Upper lobe of left lung (tissue), 4 donors: ENCODE results near the gene KCNJ5.

Experiments
- EP300 ChIP-seq, 4 donors: sonication (generic); formaldehyde crosslinking; IDR thresholded peaks; one replicate each; pipeline ENCODE4 v1.5.1; 2017; ENCODE audit warnings: antibody characterized with exemption in 4 of 4, control low read depth in 2 of 4
- POLR2AphosphoS5 ChIP-seq, 2 donors: sonication (generic); formaldehyde crosslinking; IDR thresholded peaks; one replicate each; pipeline ENCODE4 v1.5.1; 2017; ENCODE audit warnings: antibody characterized with exemption in 2 of 2
- TF ChIP-seq, protein P1 (sequence below), 6 experiments: fragments of 450-650 bp in 4 of 6; fragments of 200-600 bp in 2 of 6; sonication (generic) in 2 of 6; IDR thresholded peaks; one replicate each; pipeline ENCODE4 v1.5.1; 2016 to 2019; ENCODE audit warnings: antibody characterized with exemption in 6 of 6

DNA sequence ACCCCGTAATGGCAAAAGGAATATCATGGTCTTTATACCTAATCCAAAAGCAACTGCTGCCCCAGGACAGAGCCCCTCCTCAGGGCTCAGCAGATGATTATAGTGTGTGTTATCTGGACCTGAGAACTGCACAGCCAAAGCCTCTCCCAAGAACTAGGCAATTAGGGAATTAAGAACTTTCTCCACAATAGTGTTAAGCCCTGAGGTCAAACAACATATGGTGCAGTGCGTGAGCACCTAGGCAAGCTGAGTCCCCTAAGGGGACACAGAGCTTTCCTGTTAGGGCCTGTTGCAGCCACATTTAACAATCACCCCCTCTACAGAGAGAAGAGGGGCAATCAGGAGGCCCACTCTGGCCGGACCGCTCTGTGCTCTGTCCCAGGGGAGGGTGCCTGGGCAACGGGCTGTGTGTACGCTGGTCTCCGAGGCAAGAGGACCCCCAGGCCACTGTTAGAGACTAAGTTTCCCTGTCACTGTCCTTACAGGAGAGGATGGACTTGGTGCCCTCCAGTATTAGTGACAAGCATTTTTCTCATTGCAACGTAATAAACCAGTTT is 1.4 kb upstream of the KCNJ5 start:
- TF ChIP-seq, protein P1, sequence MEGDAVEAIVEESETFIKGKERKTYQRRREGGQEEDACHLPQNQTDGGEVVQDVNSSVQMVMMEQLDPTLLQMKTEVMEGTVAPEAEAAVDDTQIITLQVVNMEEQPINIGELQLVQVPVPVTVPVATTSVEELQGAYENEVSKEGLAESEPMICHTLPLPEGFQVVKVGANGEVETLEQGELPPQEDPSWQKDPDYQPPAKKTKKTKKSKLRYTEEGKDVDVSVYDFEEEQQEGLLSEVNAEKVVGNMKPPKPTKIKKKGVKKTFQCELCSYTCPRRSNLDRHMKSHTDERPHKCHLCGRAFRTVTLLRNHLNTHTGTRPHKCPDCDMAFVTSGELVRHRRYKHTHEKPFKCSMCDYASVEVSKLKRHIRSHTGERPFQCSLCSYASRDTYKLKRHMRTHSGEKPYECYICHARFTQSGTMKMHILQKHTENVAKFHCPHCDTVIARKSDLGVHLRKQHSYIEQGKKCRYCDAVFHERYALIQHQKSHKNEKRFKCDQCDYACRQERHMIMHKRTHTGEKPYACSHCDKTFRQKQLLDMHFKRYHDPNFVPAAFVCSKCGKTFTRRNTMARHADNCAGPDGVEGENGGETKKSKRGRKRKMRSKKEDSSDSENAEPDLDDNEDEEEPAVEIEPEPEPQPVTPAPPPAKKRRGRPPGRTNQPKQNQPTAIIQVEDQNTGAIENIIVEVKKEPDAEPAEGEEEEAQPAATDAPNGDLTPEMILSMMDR (IDR thresholded peaks at IDR 0.05) = no peak
- TF ChIP-seq EP300 (IDR thresholded peaks at IDR 0.05) (no peak), POLR2AphosphoS5 (IDR thresholded peaks at IDR 0.05) (no peak)
